ENCODE results near the gene RFPL2.

The RFPL2 gene

GRCh38 chr22:32245042-32245441, 40.2 kb upstream of the RFPL2 start:
- H3K36me3 ChIP-seq (replicated peaks in 1 of 2; ENCODE audit: control insufficient read depth in 2 of 2, insufficient read depth in 2 of 2, low read length in 2 of 2) = no peaks in the 10 kb centered on the region
- no peak overlapping the region for H2AK5ac ChIP-seq (ENCODE audit: low read depth, low read length)
- H3K9ac ChIP-seq (ENCODE audit: low read depth, low read length, poor library complexity) = no peak overlapping the region
- no peak overlapping the region for H3K14ac ChIP-seq (ENCODE audit: low read length)
- no peaks in the 10 kb centered on the region for H3K27me3 ChIP-seq (ENCODE audit: control insufficient read depth in 3 of 3, insufficient read depth in 3 of 3, low read depth in 1 of 3, low read length in 3 of 3)
- no peak overlapping the region for H3K4me2 ChIP-seq (ENCODE audit: insufficient read depth, low read length, poor library complexity, severe bottlenecking)
- no peaks in the 10 kb centered on the region for H3K79me1 ChIP-seq (ENCODE audit: low read depth, low read length)
- no peak overlapping the region for H2BK15ac ChIP-seq (ENCODE audit: low read length)
- no peak overlapping the region for H3K4ac ChIP-seq (ENCODE audit: low read length)
- no peak overlapping the region for H3K27ac ChIP-seq (replicated peaks; ENCODE audit: low read length)
- DNase-seq (ENCODE audit: low spot score) = no peak
- no peak overlapping the region for H2BK120ac ChIP-seq (ENCODE audit: low read depth, low read length)
- H4K8ac ChIP-seq (ENCODE audit: low read depth, low read length) = no peak overlapping the region
- H4K91ac ChIP-seq (ENCODE audit: low read depth, low read length, poor library complexity) = no peak overlapping the region
- H3K18ac ChIP-seq (ENCODE audit: low read length) = no peak overlapping the region
- H2BK5ac ChIP-seq (ENCODE audit: low read length) = no peak overlapping the region
- no CpG with 5 or more reads among the region's 3 CpGs for WGBS, 2 donors (ENCODE audit: extremely low coverage in 2 of 2, insufficient read length in 2 of 2, insufficient replicate concordance in 1 of 2)
- H3K9me3 ChIP-seq (replicated peaks in 1 of 2; ENCODE audit: control insufficient read depth in 2 of 2, insufficient read depth in 1 of 2, low read depth in 1 of 2, low read length in 2 of 2) = no peaks in the 10 kb centered on the region
- peaks cover 0 to 2% of the 10 kb centered on the region in 2 donors for H3K4me1 ChIP-seq (ENCODE audit: control insufficient read depth in 2 of 2, insufficient read depth in 1 of 2, low read depth in 1 of 2, low read length in 2 of 2)
- no peak overlapping the region for H2AFZ ChIP-seq (ENCODE audit: low read length)
- H2BK12ac ChIP-seq (ENCODE audit: low read length) = no peak overlapping the region
- H3K4me3 ChIP-seq (ENCODE audit: low read length in 2 of 2) = no peak overlapping the region
- H3K23ac ChIP-seq (ENCODE audit: low read depth, low read length, poor library complexity) = no peak overlapping the region

- H2BK12ac ChIP-seq (ENCODE audit: low read length) = no peak overlapping the region
- H3K18ac ChIP-seq (ENCODE audit: low read length) = no peak overlapping the region
- no peak overlapping the region for H2AK5ac ChIP-seq (ENCODE audit: low read depth, low read length)
- H2BK120ac ChIP-seq (ENCODE audit: low read depth, low read length) = no peak overlapping the region
- no peak overlapping the region for H3K23ac ChIP-seq (ENCODE audit: low read depth, low read length, poor library complexity)
- H3K4ac ChIP-seq (ENCODE audit: low read length) = no peak overlapping the region
- no peaks in the 10 kb centered on the region for H3K27me3 ChIP-seq (ENCODE audit: control insufficient read depth in 3 of 3, insufficient read depth in 3 of 3, low read depth in 1 of 3, low read length in 3 of 3)
- no peak for DNase-seq (ENCODE audit: low spot score)
- no peaks in the 10 kb centered on the region for H3K9me3 ChIP-seq (replicated peaks in 1 of 2; ENCODE audit: control insufficient read depth in 2 of 2, insufficient read depth in 1 of 2, low read depth in 1 of 2, low read length in 2 of 2)
- no peak overlapping the region for H3K14ac ChIP-seq (ENCODE audit: low read length)
- no CpG with 5 or more reads among the region's 1 CpG for WGBS, 2 donors (ENCODE audit: extremely low coverage in 2 of 2, insufficient read length in 2 of 2, insufficient replicate concordance in 1 of 2)
- no peak overlapping the region for H3K4me2 ChIP-seq (ENCODE audit: insufficient read depth, low read length, poor library complexity, severe bottlenecking)
- H2BK15ac ChIP-seq (ENCODE audit: low read length) = no peak overlapping the region
- no peak overlapping the region for H4K91ac ChIP-seq (ENCODE audit: low read depth, low read length, poor library complexity)
- no peak overlapping the region for H4K8ac ChIP-seq (ENCODE audit: low read depth, low read length)
- no peak overlapping the region for H2AFZ ChIP-seq (ENCODE audit: low read length)
- peaks cover 0 to 2% of the 10 kb centered on the region in 2 donors for H3K4me1 ChIP-seq (ENCODE audit: control insufficient read depth in 2 of 2, insufficient read depth in 1 of 2, low read depth in 1 of 2, low read length in 2 of 2)
- no peaks in the 10 kb centered on the region for H3K79me1 ChIP-seq (ENCODE audit: low read depth, low read length)
- H3K4me3 ChIP-seq (ENCODE audit: low read length in 2 of 2) = no peak overlapping the region
- no peak overlapping the region for H2BK5ac ChIP-seq (ENCODE audit: low read length)
- H3K27ac ChIP-seq (replicated peaks; ENCODE audit: low read length) = no peak overlapping the region
- H3K9ac ChIP-seq (ENCODE audit: low read depth, low read length, poor library complexity) = no peak overlapping the region
- H3K36me3 ChIP-seq (replicated peaks in 1 of 2; ENCODE audit: control insufficient read depth in 2 of 2, insufficient read depth in 2 of 2, low read length in 2 of 2) = no peaks in the 10 kb centered on the region
Measured at GRCh38 chr22:32244547-32244946, 39.7 kb upstream of the RFPL2 start.

GRCh38 chr22:32240461-32240860, 35.6 kb upstream of the RFPL2 start:
- no CpG with 5 or more reads among the region's 2 CpGs for WGBS, 2 donors (ENCODE audit: extremely low coverage in 2 of 2, insufficient read length in 2 of 2, insufficient replicate concordance in 1 of 2)
- Histone ChIP-seq H2BK12ac (ENCODE audit: low read length) (no peak overlapping the region), H3K79me1 (ENCODE audit: low read depth, low read length) (no peaks in the 10 kb centered on the region), H3K18ac (ENCODE audit: low read length) (no peak overlapping the region), H3K4me3 (ENCODE audit: low read length in 2 of 2) (no peak overlapping the region), H4K91ac (ENCODE audit: low read depth, low read length, poor library complexity) (no peak overlapping the region), H3K4ac (ENCODE audit: low read length) (no peak overlapping the region), H3K23ac (ENCODE audit: low read depth, low read length, poor library complexity) (no peak overlapping the region), H2BK15ac (ENCODE audit: low read length) (no peak overlapping the region), H2BK5ac (ENCODE audit: low read length) (no peak overlapping the region), H3K36me3 (replicated peaks in 1 of 2; ENCODE audit: control insufficient read depth in 2 of 2, insufficient read depth in 2 of 2, low read length in 2 of 2) (no peaks in the 10 kb centered on the region), H3K4me1 (ENCODE audit: control insufficient read depth in 2 of 2, insufficient read depth in 1 of 2, low read depth in 1 of 2, low read length in 2 of 2) (no peaks in the 10 kb centered on the region), H3K4me2 (ENCODE audit: insufficient read depth, low read length, poor library complexity, severe bottlenecking) (no peak overlapping the region), H3K27ac (replicated peaks; ENCODE audit: low read length) (no peak overlapping the region), H3K9me3 (replicated peaks in 1 of 2; ENCODE audit: control insufficient read depth in 2 of 2, insufficient read depth in 1 of 2, low read depth in 1 of 2, low read length in 2 of 2) (no peaks in the 10 kb centered on the region), H2AK5ac (ENCODE audit: low read depth, low read length) (no peak overlapping the region), H4K8ac (ENCODE audit: low read depth, low read length) (no peak overlapping the region), H2BK120ac (ENCODE audit: low read depth, low read length) (no peak overlapping the region), H3K14ac (ENCODE audit: low read length) (no peak overlapping the region), H3K27me3 (ENCODE audit: control insufficient read depth in 3 of 3, insufficient read depth in 3 of 3, low read depth in 1 of 3, low read length in 3 of 3) (no peaks in the 10 kb centered on the region), H2AFZ (ENCODE audit: low read length) (no peak overlapping the region), H3K9ac (ENCODE audit: low read depth, low read length, poor library complexity) (no peak overlapping the region)
- no peak for DNase-seq (ENCODE audit: low spot score)

GRCh38 chr22:32237906-32238305, 33.0 kb upstream of the RFPL2 start:
- Histone ChIP-seq H2AFZ (ENCODE audit: low read length) (no peak overlapping the region), H3K18ac (ENCODE audit: low read length) (no peak overlapping the region), H2BK120ac (ENCODE audit: low read depth, low read length) (no peak overlapping the region), H4K8ac (ENCODE audit: low read depth, low read length) (no peak overlapping the region), H2AK5ac (ENCODE audit: low read depth, low read length) (no peak overlapping the region), H2BK5ac (ENCODE audit: low read length) (no peak overlapping the region), H3K9me3 (replicated peaks in 1 of 2; ENCODE audit: control insufficient read depth in 2 of 2, insufficient read depth in 1 of 2, low read depth in 1 of 2, low read length in 2 of 2) (no peaks in the 10 kb centered on the region), H3K14ac (ENCODE audit: low read length) (no peak overlapping the region), H3K23ac (ENCODE audit: low read depth, low read length, poor library complexity) (no peak overlapping the region), H2BK15ac (ENCODE audit: low read length) (no peak overlapping the region), H2BK12ac (ENCODE audit: low read length) (no peak overlapping the region), H4K91ac (ENCODE audit: low read depth, low read length, poor library complexity) (no peak overlapping the region), H3K36me3 (replicated peaks in 1 of 2; ENCODE audit: control insufficient read depth in 2 of 2, insufficient read depth in 2 of 2, low read length in 2 of 2) (no peaks in the 10 kb centered on the region), H3K4me1 (ENCODE audit: control insufficient read depth in 2 of 2, insufficient read depth in 1 of 2, low read depth in 1 of 2, low read length in 2 of 2) (peaks cover 0 to under 1% of the 10 kb centered on the region in 2 donors), H3K27me3 (ENCODE audit: control insufficient read depth in 3 of 3, insufficient read depth in 3 of 3, low read depth in 1 of 3, low read length in 3 of 3) (no peaks in the 10 kb centered on the region), H3K27ac (replicated peaks; ENCODE audit: low read length) (no peak overlapping the region), H3K79me1 (ENCODE audit: low read depth, low read length) (no peaks in the 10 kb centered on the region), H3K9ac (ENCODE audit: low read depth, low read length, poor library complexity) (no peak overlapping the region), H3K4me3 (ENCODE audit: low read length in 2 of 2) (no peak overlapping the region), H3K4me2 (ENCODE audit: insufficient read depth, low read length, poor library complexity, severe bottlenecking) (no peak overlapping the region), H3K4ac (ENCODE audit: low read length) (no peak overlapping the region)
- DNase-seq (ENCODE audit: low spot score) = no peak
- no CpG with 5 or more reads among the region's 1 CpG for WGBS, 2 donors (ENCODE audit: extremely low coverage in 2 of 2, insufficient read length in 2 of 2, insufficient replicate concordance in 1 of 2)
